Fibroblast of lung (primary cell): ENCODE results near the gene FANCE.
"Not testable (repeated sequence)": the region's sequence is repeated elsewhere in the genome, so short reads cannot be mapped to it uniquely, and the experiment has no call there.

Source experiments
- EZH2 ChIP-seq: IDR thresholded peaks from 2 replicates; pipeline ENCODE4 v1.5.1; 2012; ENCODE audit warnings: low read length, control low read depth, mild to moderate bottlenecking; ENCODE audit errors: missing control alignments
- TF ChIP-seq, protein P1 (sequence below), 2 donors: IDR thresholded peaks in 1 of 2; conservative IDR thresholded peaks in 1 of 2; 1 replicate in 1 of 2; 2 replicates in 1 of 2; pipeline ENCODE4 v1.5.1; 2011 to 2012; ENCODE audit warnings: low read length in 2 of 2, control low read depth in 1 of 2, inconsistent platforms in 1 of 2, low read depth in 1 of 2, mild to moderate bottlenecking in 1 of 2

DNA sequence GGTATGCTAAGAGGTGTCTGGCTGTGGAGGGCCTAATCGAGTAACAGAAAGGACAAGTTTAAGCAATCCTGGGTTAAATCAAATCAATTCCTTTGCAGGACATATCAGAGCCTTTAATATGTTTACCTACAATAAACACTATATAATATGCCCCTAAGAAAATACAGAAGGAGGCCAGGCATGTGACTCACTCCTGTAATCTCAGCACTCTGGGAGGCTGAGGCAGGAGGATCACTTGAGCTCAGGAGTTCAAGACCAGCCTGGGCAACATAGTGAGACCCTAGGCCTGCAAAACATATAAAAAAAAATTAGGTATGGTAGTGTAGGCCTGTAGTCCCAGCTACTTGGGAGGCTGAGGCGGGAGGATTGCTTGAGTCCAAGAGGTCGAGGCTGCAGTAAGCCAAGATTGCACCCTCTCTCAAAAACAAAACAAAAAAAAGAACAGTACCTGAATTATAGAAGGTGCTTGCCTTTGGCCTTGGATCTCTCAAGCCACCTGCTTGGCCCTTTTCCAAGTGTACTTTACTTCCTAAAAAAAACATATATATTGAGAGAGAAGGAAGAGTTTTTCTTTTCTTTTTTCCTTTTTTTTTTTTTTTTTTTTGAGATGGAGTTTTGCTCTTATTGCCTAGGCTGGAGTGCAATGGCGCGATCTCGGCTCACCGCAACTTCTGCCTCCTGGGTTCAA, 13.6 kb upstream of the FANCE start:
- TF ChIP-seq, protein P1, sequence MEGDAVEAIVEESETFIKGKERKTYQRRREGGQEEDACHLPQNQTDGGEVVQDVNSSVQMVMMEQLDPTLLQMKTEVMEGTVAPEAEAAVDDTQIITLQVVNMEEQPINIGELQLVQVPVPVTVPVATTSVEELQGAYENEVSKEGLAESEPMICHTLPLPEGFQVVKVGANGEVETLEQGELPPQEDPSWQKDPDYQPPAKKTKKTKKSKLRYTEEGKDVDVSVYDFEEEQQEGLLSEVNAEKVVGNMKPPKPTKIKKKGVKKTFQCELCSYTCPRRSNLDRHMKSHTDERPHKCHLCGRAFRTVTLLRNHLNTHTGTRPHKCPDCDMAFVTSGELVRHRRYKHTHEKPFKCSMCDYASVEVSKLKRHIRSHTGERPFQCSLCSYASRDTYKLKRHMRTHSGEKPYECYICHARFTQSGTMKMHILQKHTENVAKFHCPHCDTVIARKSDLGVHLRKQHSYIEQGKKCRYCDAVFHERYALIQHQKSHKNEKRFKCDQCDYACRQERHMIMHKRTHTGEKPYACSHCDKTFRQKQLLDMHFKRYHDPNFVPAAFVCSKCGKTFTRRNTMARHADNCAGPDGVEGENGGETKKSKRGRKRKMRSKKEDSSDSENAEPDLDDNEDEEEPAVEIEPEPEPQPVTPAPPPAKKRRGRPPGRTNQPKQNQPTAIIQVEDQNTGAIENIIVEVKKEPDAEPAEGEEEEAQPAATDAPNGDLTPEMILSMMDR (conservative IDR thresholded peaks at IDR 0.05 in 1 of 2, IDR thresholded peaks at IDR 0.05 in 1 of 2; ENCODE audit: low read depth in 1 of 2, low read length in 2 of 2) = not testable (repeated sequence)
- not testable (repeated sequence) for TF ChIP-seq EZH2
